GM23338 (cell line): ENCODE data around the gene SPX. TPM values are rescaled to one million over a fixed set of nuclear protein-coding genes. Genes with fewer than 3 reads are reported as not detected.

ENCODE experiments used
- ATAC-seq: fragments of 200-7000 bp; cut with Tn5 transposase; 3 replicates; pipeline ENCODE4 v1.9.1; 2020
- DNase-seq: peaks from one replicate; pipeline ENCODE4 v3.0.0-alpha.2; 2015; ENCODE audit warnings: low spot score
- H2AFZ ChIP-seq: fragments of 200-600 bp; sonication (generic); 2 replicates; pipeline ENCODE4 v1.8.0; 2016; ENCODE audit warnings: antibody characterized with exemption, mild to moderate bottlenecking, moderate library complexity
- H3F3A ChIP-seq: fragments of 200-600 bp; sonication (generic); replicated peaks from 2 replicates; pipeline ENCODE4 v1.8.0; 2017; ENCODE audit warnings: antibody characterized with exemption, mixed run types, low read depth
- H3K27ac ChIP-seq: fragments of 200-600 bp; sonication (generic); 2 replicates; pipeline ENCODE4 v1.6.1; 2016; ENCODE audit warnings: low read depth
- H3K27me3 ChIP-seq: fragments of 200-600 bp; sonication (generic); 2 replicates; pipeline ENCODE4 v1.8.0; 2016; ENCODE audit warnings: mild to moderate bottlenecking, mixed run types, moderate library complexity; ENCODE audit not compliant: insufficient read depth
- H3K36me3 ChIP-seq: fragments of 200-600 bp; sonication (generic); 2 replicates; pipeline ENCODE4 v1.8.0; 2016; ENCODE audit warnings: mild to moderate bottlenecking; ENCODE audit not compliant: insufficient read depth
- H3K4me1 ChIP-seq: fragments of 200-600 bp; sonication (generic); 2 replicates; pipeline ENCODE4 v1.8.0; 2016; ENCODE audit warnings: mild to moderate bottlenecking, moderate library complexity; ENCODE audit not compliant: insufficient read depth
- H3K4me2 ChIP-seq: fragments of 200-600 bp; sonication (generic); 2 replicates; pipeline ENCODE4 v1.7.1; 2017; ENCODE audit warnings: mixed run types
- H3K4me3 ChIP-seq: fragments of 200-600 bp; sonication (generic); 2 replicates; pipeline ENCODE4 v1.6.1; 2016; ENCODE audit warnings: mixed run types
- H3K79me2 ChIP-seq: fragments of 200-600 bp; sonication (generic); replicated peaks from 2 replicates; pipeline ENCODE4 v1.8.0; 2017; ENCODE audit warnings: mild to moderate bottlenecking; ENCODE audit not compliant: insufficient read depth
- H3K9me2 ChIP-seq: fragments of 200-600 bp; sonication (generic); 2 replicates; pipeline ENCODE4 v1.8.0; 2017; ENCODE audit not compliant: insufficient read depth
- H4K20me1 ChIP-seq: fragments of 200-600 bp; sonication (generic); replicated peaks from 2 replicates; pipeline ENCODE4 v1.8.0; 2017; ENCODE audit warnings: mild to moderate bottlenecking; ENCODE audit not compliant: insufficient read depth
- H3K27ac Mint-ChIP-seq: 2 replicates; pipeline ENCODE4 v1.8.0; 2020; ENCODE audit warnings: inconsistent platforms, mild to moderate bottlenecking, moderate library complexity, mixed read lengths
- H3K27me3 Mint-ChIP-seq: 3 replicates; pipeline ENCODE4 v1.8.0; 2022; ENCODE audit warnings: low read depth, mild to moderate bottlenecking, moderate library complexity, mixed read lengths, inconsistent platforms; ENCODE audit not compliant: insufficient read depth, poor library complexity
- H3K36me3 Mint-ChIP-seq: 3 replicates; pipeline ENCODE4 v1.8.0; 2021; ENCODE audit warnings: low read depth, mild to moderate bottlenecking, inconsistent platforms, moderate library complexity, mixed read lengths
- H3K4me1 Mint-ChIP-seq: 3 replicates; pipeline ENCODE4 v1.8.0; 2020; ENCODE audit warnings: mild to moderate bottlenecking, inconsistent platforms, mixed read lengths
- H3K4me3 Mint-ChIP-seq: 3 replicates; pipeline ENCODE4 v1.8.0; 2021; ENCODE audit warnings: moderate library complexity, mild to moderate bottlenecking, inconsistent platforms, mixed read lengths
- H3K9me3 Mint-ChIP-seq: 3 replicates; pipeline ENCODE4 v1.8.0; 2020; ENCODE audit warnings: moderate library complexity, mild to moderate bottlenecking, inconsistent platforms, mixed read lengths
- CREB1 ChIP-seq: fragments of 250-450 bp; sonication (Bioruptor Pico); IDR thresholded peaks from 2 replicates; pipeline ENCODE4 v1.5.0; 2020; ENCODE audit warnings: low read depth, mild to moderate bottlenecking, moderate library complexity
- CTCF ChIP-seq, 2 experiments: fragments of 200-600 bp in 1 of 2; sonication (generic) in 1 of 2; conservative IDR thresholded peaks; 2 replicates each; pipeline versions ENCODE4 v1.5.1 to v1.6.1; 2016 to 2017; ENCODE audit warnings: antibody characterized with exemption in 2 of 2, low read depth in 2 of 2, mild to moderate bottlenecking in 2 of 2, moderate library complexity in 1 of 2
- ETS1 ChIP-seq: IDR thresholded peaks from 2 replicates; pipeline ENCODE4 v1.6.1; 2016; ENCODE audit warnings: antibody characterized with exemption
- EZH2 ChIP-seq: fragments of 200-600 bp; sonication (generic); IDR thresholded peaks from one replicate; pipeline ENCODE4 v1.8.0; 2017; ENCODE audit warnings: antibody characterized with exemption, mild to moderate bottlenecking, low read depth; ENCODE audit not compliant: unreplicated experiment
- JUNB ChIP-seq: IDR thresholded peaks from one replicate; pipeline ENCODE4 v1.6.1; 2016; ENCODE audit warnings: antibody characterized with exemption; ENCODE audit not compliant: unreplicated experiment
- NANOG ChIP-seq: IDR thresholded peaks from 2 replicates; pipeline ENCODE4 v1.6.1; 2016; ENCODE audit warnings: antibody characterized with exemption, borderline replicate concordance
- POLR2AphosphoS5 ChIP-seq: IDR thresholded peaks from 2 replicates; pipeline ENCODE4 v1.6.1; 2016; ENCODE audit warnings: antibody characterized with exemption, low read depth
- ZNF114 ChIP-seq: fragments of 250-450 bp; sonication (Bioruptor Pico); IDR thresholded peaks from 2 replicates; pipeline ENCODE4 v1.5.0; 2020; ENCODE audit warnings: mild to moderate bottlenecking, moderate library complexity
- ZNF331 ChIP-seq: fragments of 250-450 bp; sonication (Bioruptor Pico); IDR thresholded peaks from 2 replicates; pipeline ENCODE4 v1.5.0; 2020; ENCODE audit warnings: low read depth, mild to moderate bottlenecking, moderate library complexity
- ZNF462 ChIP-seq: fragments of 250-450 bp; sonication (Bioruptor Pico); IDR thresholded peaks from 2 replicates; pipeline ENCODE4 v1.5.0; 2020; ENCODE audit warnings: mild to moderate bottlenecking, moderate library complexity
- polyA plus RNA-seq: library from polyadenylated mRNA; unstranded; fragments of >200 nt; fragmentation: Nextera tagmentation; extraction: Ambion mirVana; gene quantifications from 2 replicates; pipeline ENCODE4 v1.2.1, GENCODE V29; 2016
- total RNA-seq: library from RNA; depleted of rRNA; stranded (reverse); fragments of >200 nt; shearing (Covaris generic); gene quantifications from 2 replicates; pipeline ENCODE4 v1.2.3, GENCODE V29; 2014
- TF ChIP-seq, protein P1 (sequence below): IDR thresholded peaks from one replicate; pipeline ENCODE4 v1.6.1; 2018; ENCODE audit warnings: antibody characterized with exemption; ENCODE audit not compliant: unreplicated experiment

The SPX gene
- total and polyA plus RNA-seq, 2 experiments from 2014 or later: 1.3 TPM

DNA sequence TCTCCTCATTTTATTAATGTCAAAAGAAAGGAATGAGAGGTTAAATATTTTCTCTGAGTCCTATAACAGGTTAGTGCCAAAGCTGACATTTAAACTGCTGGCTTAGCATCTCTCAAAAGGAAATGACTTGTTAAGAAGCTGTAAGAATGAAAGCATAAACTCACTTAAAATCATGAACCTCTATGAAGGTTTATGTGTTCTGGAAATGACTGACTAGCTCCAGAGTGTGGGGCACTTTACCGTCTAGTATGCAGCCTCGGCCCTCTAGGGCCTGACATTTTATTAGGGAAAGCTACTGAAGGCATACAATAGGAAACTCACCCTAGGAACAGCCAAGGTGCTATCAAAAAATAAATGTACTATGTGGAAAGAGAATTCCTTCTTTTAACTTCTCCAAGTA lies 35.1 kb downstream of the SPX start (continued):
- TF ChIP-seq ETS1 (no peak), NANOG (no peak), CREB1 (CRISPR knock-in tag) (no peak), JUNB (no peak), ZNF462 (CRISPR knock-in tag) (no peak), POLR2AphosphoS5 (no peak), EZH2 (no peak)

GRCh38 chr12:21562859-21563258 lies 36.8 kb downstream of the SPX start:
- ATAC-seq (no peak), DNase-seq (no peak)
- Mint-ChIP-seq H3K4me3 (no peak overlapping the region), H3K36me3 (no peaks in the 10 kb centered on the region), H3K27ac (no peak overlapping the region), H3K4me1 (no peaks in the 10 kb centered on the region), H3K9me3 (no peaks in the 10 kb centered on the region), H3K27me3 (no peaks in the 10 kb centered on the region)
- Histone ChIP-seq H3K4me1 (no peaks in the 10 kb centered on the region), H3F3A (no peaks in the 10 kb centered on the region), H2AFZ (no peak overlapping the region), H3K9me2 (no peaks in the 10 kb centered on the region), H3K79me2 (no peaks in the 10 kb centered on the region), H3K27ac (no peak overlapping the region), H3K4me2 (no peak overlapping the region), H3K36me3 (no peaks in the 10 kb centered on the region), H3K4me3 (no peak overlapping the region), H4K20me1 (no peaks in the 10 kb centered on the region), H3K27me3 (no peaks in the 10 kb centered on the region)
- TF ChIP-seq ETS1 (no peak), POLR2AphosphoS5 (no peak), ZNF114 (CRISPR knock-in tag) (no peak), CTCF (conservative IDR thresholded peaks at IDR 0.05; ENCODE audit: low read depth in 2 of 2) (no peak), CREB1 (CRISPR knock-in tag) (no peak), JUNB (no peak), ZNF331 (CRISPR knock-in tag) (no peak), NANOG (no peak)
- TF ChIP-seq, protein P1, sequence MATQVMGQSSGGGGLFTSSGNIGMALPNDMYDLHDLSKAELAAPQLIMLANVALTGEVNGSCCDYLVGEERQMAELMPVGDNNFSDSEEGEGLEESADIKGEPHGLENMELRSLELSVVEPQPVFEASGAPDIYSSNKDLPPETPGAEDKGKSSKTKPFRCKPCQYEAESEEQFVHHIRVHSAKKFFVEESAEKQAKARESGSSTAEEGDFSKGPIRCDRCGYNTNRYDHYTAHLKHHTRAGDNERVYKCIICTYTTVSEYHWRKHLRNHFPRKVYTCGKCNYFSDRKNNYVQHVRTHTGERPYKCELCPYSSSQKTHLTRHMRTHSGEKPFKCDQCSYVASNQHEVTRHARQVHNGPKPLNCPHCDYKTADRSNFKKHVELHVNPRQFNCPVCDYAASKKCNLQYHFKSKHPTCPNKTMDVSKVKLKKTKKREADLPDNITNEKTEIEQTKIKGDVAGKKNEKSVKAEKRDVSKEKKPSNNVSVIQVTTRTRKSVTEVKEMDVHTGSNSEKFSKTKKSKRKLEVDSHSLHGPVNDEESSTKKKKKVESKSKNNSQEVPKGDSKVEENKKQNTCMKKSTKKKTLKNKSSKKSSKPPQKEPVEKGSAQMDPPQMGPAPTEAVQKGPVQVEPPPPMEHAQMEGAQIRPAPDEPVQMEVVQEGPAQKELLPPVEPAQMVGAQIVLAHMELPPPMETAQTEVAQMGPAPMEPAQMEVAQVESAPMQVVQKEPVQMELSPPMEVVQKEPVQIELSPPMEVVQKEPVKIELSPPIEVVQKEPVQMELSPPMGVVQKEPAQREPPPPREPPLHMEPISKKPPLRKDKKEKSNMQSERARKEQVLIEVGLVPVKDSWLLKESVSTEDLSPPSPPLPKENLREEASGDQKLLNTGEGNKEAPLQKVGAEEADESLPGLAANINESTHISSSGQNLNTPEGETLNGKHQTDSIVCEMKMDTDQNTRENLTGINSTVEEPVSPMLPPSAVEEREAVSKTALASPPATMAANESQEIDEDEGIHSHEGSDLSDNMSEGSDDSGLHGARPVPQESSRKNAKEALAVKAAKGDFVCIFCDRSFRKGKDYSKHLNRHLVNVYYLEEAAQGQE: no peak
